Liver (tissue), 9 donors: Measurements from ENCODE around the gene ATF1. TPM values are rescaled to one million over a fixed set of nuclear protein-coding genes. Genes with fewer than 3 reads are reported as not detected.

Experiments
- DNase-seq: peaks from one replicate; pipeline ENCODE4 v3.0.0-alpha.2; 2017; ENCODE audit warnings: low spot score
- H3K27ac ChIP-seq, 2 donors: one replicate each; pipeline ENCODE4 v1.7.0; 2013; ENCODE audit warnings: inconsistent platforms in 2 of 2, low read length in 2 of 2, control low read depth in 1 of 2, low read depth in 1 of 2, mild to moderate bottlenecking in 1 of 2
- H3K27me3 ChIP-seq, 4 donors: one replicate each; pipeline versions ENCODE4 v1.6.1 to v1.7.0; 2013; ENCODE audit warnings: low read length in 3 of 4, inconsistent platforms in 1 of 4, mild to moderate bottlenecking in 1 of 4, moderate library complexity in 1 of 4; ENCODE audit not compliant: control insufficient read depth in 4 of 4, insufficient read depth in 4 of 4
- H3K36me3 ChIP-seq, 4 donors: one replicate each; pipeline versions ENCODE4 v1.6.1 to v1.7.0; 2013; ENCODE audit warnings: low read length in 3 of 4, mild to moderate bottlenecking in 3 of 4, low read depth in 1 of 4, moderate library complexity in 1 of 4; ENCODE audit not compliant: control insufficient read depth in 4 of 4, insufficient read depth in 3 of 4
- H3K4me1 ChIP-seq, 4 donors: one replicate each; pipeline versions ENCODE4 v1.6.1 to v1.7.0; 2013; ENCODE audit warnings: low read length in 3 of 4, mild to moderate bottlenecking in 3 of 4, moderate library complexity in 1 of 4; ENCODE audit not compliant: control insufficient read depth in 4 of 4, insufficient read depth in 4 of 4
- H3K4me3 ChIP-seq, 3 donors: one replicate each; pipeline versions ENCODE4 v1.6.1 to v1.7.0; 2013; ENCODE audit warnings: low read length in 3 of 3, control low read depth in 1 of 3, low read depth in 1 of 3, mild to moderate bottlenecking in 1 of 3
- H3K9ac ChIP-seq, 2 donors: one replicate each; pipeline ENCODE4 v1.7.0; 2013; ENCODE audit warnings: low read length in 2 of 2, mild to moderate bottlenecking in 2 of 2, moderate library complexity in 2 of 2, control low read depth in 1 of 2, low read depth in 1 of 2
- H3K9me3 ChIP-seq, 4 donors: one replicate each; pipeline versions ENCODE4 v1.6.1 to v1.7.0; 2013; ENCODE audit warnings: low read length in 3 of 4; ENCODE audit not compliant: control insufficient read depth in 4 of 4
- ATF3 ChIP-seq: IDR thresholded peaks from 2 replicates; pipeline ENCODE4 v1.6.1; 2016; ENCODE audit warnings: antibody characterized with exemption
- CTCF ChIP-seq: fragments of 150-350 bp; IDR thresholded peaks from 2 replicates; pipeline ENCODE4 v1.5.1; 2017; ENCODE audit warnings: improper control_type of control experiment, low read depth, low read length; ENCODE audit not compliant: missing input control
- EGR1 ChIP-seq, 2 donors: IDR thresholded peaks; 2 replicates each; pipeline ENCODE4 v1.6.1; 2016 to 2018; ENCODE audit warnings: antibody characterized with exemption in 2 of 2, low read depth in 2 of 2
- FOXA1 ChIP-seq: IDR thresholded peaks from 2 replicates; pipeline ENCODE4 v1.6.1; 2016; ENCODE audit warnings: antibody characterized with exemption
- FOXA2 ChIP-seq: IDR thresholded peaks from 2 replicates; pipeline ENCODE4 v1.6.1; 2016; ENCODE audit warnings: antibody characterized with exemption
- GABPA ChIP-seq, 2 donors: IDR thresholded peaks in 1 of 2; conservative IDR thresholded peaks in 1 of 2; 2 replicates each; pipeline ENCODE4 v1.6.1; 2016; ENCODE audit warnings: antibody characterized with exemption in 2 of 2, mild to moderate bottlenecking in 1 of 2, moderate library complexity in 1 of 2
- HNF4A ChIP-seq, 2 donors: conservative IDR thresholded peaks; 2 replicates each; pipeline ENCODE4 v1.6.1; 2016; ENCODE audit warnings: antibody characterized with exemption in 2 of 2, mild to moderate bottlenecking in 2 of 2
- HNF4G ChIP-seq: IDR thresholded peaks from 2 replicates; pipeline ENCODE4 v1.6.1; 2016; ENCODE audit warnings: antibody characterized with exemption
- JUND ChIP-seq, 2 donors: IDR thresholded peaks; 2 replicates each; pipeline ENCODE4 v1.6.1; 2016; ENCODE audit warnings: antibody characterized with exemption in 2 of 2
- MAX ChIP-seq: IDR thresholded peaks from 2 replicates; pipeline ENCODE4 v1.6.1; 2016; ENCODE audit warnings: antibody characterized with exemption
- NR2F2 ChIP-seq: IDR thresholded peaks from 2 replicates; pipeline ENCODE4 v1.6.1; 2016; ENCODE audit warnings: antibody characterized with exemption
- RAD21 ChIP-seq, 2 donors: IDR thresholded peaks; 2 replicates each; pipeline ENCODE4 v1.6.1; 2016; ENCODE audit warnings: antibody characterized with exemption in 2 of 2, mild to moderate bottlenecking in 2 of 2
- REST ChIP-seq: IDR thresholded peaks from 2 replicates; pipeline ENCODE4 v1.6.1; 2016; ENCODE audit warnings: antibody characterized with exemption, mild to moderate bottlenecking
- RXRA ChIP-seq, 2 donors: IDR thresholded peaks; 2 replicates each; pipeline ENCODE4 v1.6.1; 2017 to 2018; ENCODE audit warnings: antibody characterized with exemption in 2 of 2, mild to moderate bottlenecking in 1 of 2
- SP1 ChIP-seq: IDR thresholded peaks from 2 replicates; pipeline ENCODE4 v1.6.1; 2018; ENCODE audit warnings: antibody characterized with exemption, mild to moderate bottlenecking
- TAF1 ChIP-seq: conservative IDR thresholded peaks from 2 replicates; pipeline ENCODE4 v1.6.1; 2016; ENCODE audit warnings: antibody characterized with exemption, mild to moderate bottlenecking
- YY1 ChIP-seq: IDR thresholded peaks from 2 replicates; pipeline ENCODE4 v1.6.1; 2016; ENCODE audit warnings: antibody characterized with exemption, mild to moderate bottlenecking
- ZBTB33 ChIP-seq: IDR thresholded peaks from 2 replicates; pipeline ENCODE4 v1.6.1; 2016; ENCODE audit warnings: antibody characterized with exemption
- WGBS: extraction: QIAGEN DNeasy Blood & Tissue Kit; methylation state at CpG from one replicate; pipeline ENCODE4 v1.1.7; 2013; 5-methylcytosine and 5-hydroxymethylcytosine counted together
- polyA plus RNA-seq, 2 donors: library from polyadenylated mRNA; stranded (reverse) in 1 of 2; unstranded in 1 of 2; fragments of 200-250 nt in 1 of 2; fragments of >200 nt in 1 of 2; fragmentation: Nextera tagmentation in 1 of 2; extraction: Ambion mirVana in 1 of 2; gene quantifications; one replicate each; pipeline versions ENCODE4 v1.2.1 to v1.2.3, GENCODE V29; 2013 to 2015
- total RNA-seq, 2 donors: library from RNA; depleted of rRNA; stranded (reverse); fragments of >200 nt; gene quantifications; one replicate each; pipeline ENCODE4 v1.2.3, GENCODE V29; 2014
- donor health status: healthy.
- donor health status: healthy.
- donor health status: healthy.
- donor health status: healthy.
- donor health status: healthy.

The ATF1 gene
- total and polyA plus RNA-seq, 4 donors = 6.3 to 17.0 (median 8.3) TPM

- Histone ChIP-seq H3K9ac (peak overlapping the region in 1 of 2 donors; percentile 85), H3K9me3 (no peaks in the 10 kb centered on the region), H3K4me3 (no peak overlapping the region), H3K36me3 (no peaks in the 10 kb centered on the region), H3K27ac (peak overlapping the region; percentile 78 to 91), H3K27me3 (no peaks in the 10 kb centered on the region), H3K4me1 (peaks cover 2 to 9% (median 6%) of the 10 kb centered on the region in 4 donors)
- under 1% methylated on average over 2 of the region's 2 CpGs for whole genome bisulfite sequencing
- no peak for DNase-seq
- TF ChIP-seq ZBTB33 (no peak), YY1 (peak; percentile 45), HNF4G (no peak), REST (no peak), MAX (no peak), CTCF (peak; percentile 55), SP1 (peak; percentile 41), RAD21 (IDR thresholded peaks at IDR 0.05) (peak; percentile 87 to 88), FOXA2 (no peak), JUND (IDR thresholded peaks at IDR 0.05) (peak; percentile 35 to 62), ATF3 (peak; percentile 69), GABPA (IDR thresholded peaks at IDR 0.05 in 1 of 2, conservative IDR thresholded peaks at IDR 0.05 in 1 of 2) (peak in 1 of 2 donors; percentile 11), HNF4A (conservative IDR thresholded peaks at IDR 0.05) (peak; percentile 48 to 56), EGR1 (IDR thresholded peaks at IDR 0.05; ENCODE audit: low read depth in 2 of 2) (peak in 1 of 2 donors; percentile 86), NR2F2 (no peak), TAF1 (no peak), RXRA (IDR thresholded peaks at IDR 0.05) (peak; percentile 53 to 69), FOXA1 (no peak)
Measured at GRCh38 chr12:50825372-50825838, 61.5 kb downstream of the ATF1 start.
